NCI-H82 treated with DMSO at 0.1 percent for 48 hours (cell line): ENCODE data around the gene MB.
"Not testable (repeated sequence)": the region's sequence is repeated elsewhere in the genome, so short reads cannot be mapped to it uniquely, and the experiment has no call there.

Experiments used
- DNase-seq: peaks from one replicate; lab custom pipeline; 2025; ENCODE audit not compliant: unreplicated experiment; lab: John Stamatoyannopoulos, UW

The MB gene

DNA sequence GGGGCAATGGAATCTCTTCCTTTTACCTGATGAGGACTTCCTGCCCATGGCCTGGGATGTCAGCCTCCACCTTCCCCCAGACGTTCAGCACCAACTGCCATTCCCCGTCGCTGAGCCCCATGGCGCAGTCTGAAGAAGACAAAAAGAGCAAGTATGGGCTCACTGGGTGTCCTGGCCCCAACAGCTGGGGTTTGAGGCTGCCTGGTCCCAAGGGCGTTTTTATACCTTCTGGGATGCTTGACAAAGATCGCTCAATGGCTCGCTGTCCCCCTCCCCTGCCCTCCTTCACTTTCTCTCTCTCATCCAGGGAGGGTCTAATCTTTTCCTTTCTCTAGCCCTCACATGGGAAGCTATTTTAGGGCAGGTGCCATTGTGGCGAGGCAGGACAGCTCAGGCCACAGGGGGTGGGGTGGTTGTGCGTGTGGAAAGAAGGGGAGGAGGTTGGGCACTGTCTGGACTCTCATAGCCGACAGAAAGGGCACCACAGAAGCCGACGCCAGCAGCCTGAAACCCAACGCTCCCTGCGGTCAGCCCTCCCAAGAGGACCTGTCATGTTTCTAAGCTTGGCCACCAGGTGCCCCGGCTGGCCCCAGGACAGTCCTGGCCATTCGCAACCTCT lies at the start of gene MB:
MB (minus strand) TSS at position 193 of the 619 bp plus-strand sequence; CDS start at position 121, 72 bp downstream.
- DNase-seq, result no peak

DNA sequence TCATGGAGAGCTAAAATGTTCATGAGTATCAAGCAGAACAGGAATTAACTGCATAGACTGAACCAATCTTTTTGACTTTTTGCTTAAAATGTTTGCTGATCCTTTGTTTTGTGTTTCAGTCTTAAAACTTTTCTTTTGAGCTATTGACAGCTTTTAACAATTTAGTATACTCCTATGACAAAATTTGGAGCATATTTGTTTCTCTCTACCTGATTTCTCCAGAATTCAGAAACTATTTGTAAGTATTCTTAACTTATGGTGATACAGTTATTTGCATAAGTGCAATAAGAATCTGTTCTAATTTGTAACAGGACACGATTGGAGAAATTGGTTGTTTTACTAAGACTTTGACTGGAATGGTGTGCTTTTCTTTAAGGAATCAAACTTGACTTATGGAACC lies 49.6 kb upstream of the MB start:
- DNase-seq, result not testable (repeated sequence)

DNA sequence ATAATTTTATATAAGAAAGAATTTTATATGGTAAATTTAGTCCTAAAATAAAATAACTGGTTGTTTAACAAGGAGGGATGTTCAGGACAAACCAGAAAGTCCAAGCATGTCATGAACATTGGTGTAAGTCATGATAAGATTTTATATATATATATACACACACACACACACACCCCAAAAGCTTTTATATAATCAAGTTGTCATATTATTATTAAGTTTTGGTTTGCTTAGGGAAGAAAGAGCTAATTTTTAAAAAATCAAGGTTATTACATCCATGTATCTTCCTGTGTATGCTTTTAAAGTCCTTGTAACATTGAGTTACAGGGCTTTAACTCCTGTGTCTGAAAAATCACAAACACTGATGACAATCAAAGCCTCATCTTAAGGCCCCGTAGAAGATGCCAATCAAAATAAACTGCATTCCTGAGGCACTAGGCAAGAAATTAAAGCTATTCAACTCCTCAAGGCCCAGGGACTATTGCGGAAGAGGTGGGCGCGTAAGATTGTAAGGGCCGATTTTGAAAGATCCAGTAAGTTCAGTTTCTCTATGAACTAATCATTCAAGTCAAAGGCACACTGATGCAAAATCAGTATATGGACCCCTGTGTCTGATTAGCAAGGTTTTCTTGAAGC lies 47.9 kb upstream of the MB start:
- no peak for DNase-seq

DNA sequence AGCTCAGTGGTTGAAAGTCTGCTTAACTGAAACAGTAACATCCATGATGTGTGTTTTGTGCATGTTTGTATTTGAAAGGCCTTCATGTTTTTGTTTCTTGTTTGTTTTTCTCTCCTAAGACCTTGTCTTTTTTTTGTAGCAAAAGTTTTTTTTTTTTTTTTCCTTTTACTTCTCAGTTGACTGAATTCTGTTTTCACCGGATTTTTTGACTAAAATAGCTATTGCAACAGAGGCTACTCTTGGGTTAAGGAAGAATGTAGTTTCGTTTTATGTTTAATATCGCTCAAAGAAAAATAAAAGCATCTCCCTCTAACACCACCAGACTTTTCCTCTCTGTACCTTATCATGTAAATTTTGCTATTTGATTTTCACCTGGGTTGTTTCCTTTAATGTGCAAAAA lies 46.2 kb upstream of the MB start:
- DNase-seq, result no peak

DNA sequence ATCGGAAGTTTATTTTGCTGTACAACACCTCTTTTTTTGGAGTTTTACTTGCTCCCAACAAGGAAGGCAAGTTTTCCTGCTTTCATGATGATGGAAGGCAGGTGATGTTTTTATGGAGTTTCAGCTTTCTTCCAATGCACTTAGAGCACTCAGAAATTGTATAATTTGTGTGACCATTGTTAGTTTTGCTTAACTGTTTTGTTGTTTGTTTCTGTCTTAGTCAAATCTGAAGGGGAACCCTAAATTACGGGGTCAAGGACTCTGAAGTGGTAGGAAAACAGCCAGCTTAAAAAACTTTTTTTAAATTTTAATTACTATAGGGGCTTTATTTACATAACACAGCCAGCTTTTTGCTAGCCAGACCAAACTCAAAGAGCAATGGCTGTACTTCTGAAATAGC lies 45.8 kb upstream of the MB start:
- DNase-seq, result no peak

DNA sequence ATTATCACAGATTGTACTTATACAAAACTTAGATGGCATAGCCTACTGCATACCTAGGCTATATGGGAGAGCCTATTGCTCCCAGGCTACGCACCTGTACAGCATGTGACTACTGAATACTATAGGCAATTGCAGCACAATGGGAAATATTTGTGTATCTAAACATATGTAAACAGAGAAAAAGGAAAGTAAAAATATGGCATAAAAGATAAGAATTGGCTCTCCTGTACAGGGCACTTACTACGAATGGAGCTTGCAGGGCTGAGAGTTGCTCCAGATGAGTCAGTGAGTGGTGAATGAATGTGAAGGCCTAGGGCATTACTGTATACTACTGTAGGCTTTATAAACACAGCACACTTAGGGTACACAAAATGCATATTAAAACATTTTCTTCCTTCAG lies 44.3 kb upstream of the MB start:
- DNase-seq, result no peak

DNA sequence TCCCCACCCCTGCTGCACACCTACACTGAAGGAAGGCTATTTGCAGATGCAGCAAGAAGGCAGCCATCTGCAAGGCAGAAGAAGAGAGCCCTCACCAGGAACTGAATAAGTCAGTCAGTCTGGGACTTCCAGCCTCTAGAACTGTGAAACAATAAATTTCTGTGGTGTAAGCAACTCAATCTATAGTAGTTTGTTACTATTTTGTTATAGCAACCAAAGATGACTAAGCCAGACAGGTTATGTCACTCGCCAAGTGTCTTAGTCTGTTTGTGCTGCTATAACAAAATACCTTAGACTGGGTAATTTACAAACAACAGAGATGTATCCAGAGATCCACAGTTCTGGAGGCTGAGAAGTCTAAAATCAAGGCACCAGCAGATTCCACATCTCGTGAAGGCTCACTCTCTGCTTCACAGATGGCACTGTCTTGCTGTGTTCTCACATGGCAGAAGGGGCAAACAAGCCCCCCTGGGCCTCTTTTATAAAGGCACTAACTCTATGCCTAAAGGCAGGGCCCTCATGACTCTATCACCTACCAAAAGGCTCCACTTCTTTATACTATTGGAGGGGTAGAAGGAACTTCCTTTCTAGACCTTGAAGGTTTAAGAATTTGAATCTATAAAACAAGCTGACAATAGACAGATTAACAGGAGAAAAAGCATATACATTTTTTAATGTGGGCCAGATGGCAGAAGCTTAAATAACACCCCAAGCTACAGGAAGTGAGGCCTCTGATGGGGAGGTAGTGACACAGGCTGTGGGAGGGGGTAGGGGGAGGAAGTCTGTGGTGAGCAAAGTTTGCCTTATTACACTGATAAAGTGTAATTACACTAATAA lies 43.4 kb upstream of the MB start:
- no peak for DNase-seq

DNA sequence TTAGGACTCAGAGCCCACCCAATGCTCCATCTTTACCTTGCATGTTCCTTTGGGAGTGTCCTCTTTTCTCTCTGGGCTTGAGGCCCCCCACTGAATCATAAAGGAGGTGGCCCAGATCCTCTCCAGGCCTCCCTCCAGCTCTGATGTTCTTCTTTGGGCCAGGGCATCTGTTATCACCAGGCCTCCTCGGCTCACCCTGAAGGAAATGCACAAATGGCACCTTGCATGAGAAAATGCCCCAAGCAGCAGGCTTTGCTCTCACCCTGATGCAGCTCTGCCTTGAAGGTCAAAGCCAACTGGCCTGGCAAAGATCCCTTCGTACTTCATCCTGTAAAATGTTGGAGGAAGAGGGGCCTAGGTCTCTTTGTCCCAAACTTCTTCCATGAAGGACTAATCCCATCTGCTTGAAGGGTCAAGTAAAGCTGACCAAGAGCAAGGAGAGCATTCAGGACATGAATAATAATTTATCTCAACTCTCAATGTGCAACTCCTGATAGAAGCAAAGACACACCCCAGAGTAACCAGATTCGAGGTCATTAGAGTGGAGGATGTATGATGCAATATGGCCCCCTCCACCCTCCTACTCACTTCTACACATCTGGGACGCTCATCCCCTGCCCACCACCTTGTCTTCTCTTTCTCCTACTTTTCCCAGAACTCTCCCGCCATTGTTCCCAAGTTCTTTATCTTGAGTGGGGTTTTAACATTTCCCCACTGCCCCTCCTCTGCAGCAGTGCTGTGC lies 40.6 kb upstream of the MB start:
- no peak for DNase-seq

DNA sequence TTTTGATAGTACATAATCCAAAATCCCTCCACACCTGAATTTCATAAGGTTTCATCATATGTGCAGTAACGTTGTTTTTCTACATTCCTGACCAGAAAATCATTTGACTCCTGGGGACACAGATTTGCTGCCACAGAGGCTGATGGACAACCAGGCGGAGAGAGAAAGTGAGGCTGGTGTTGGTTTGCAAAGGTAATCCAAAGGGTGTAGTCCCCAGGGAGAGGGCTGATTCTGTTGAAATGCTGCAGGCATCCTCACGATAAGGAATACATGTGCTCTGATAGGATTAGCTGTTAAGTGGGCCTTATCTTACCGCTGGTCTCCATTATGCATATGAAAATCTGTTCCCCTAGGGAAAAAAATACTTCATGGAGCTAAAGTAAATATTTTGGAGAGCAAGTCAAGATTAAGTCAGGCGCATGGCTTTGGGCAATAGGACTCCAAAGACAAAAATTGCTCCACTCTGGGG lies 39.2 kb upstream of the MB start:
- peak; percentile 78 for DNase-seq

DNA sequence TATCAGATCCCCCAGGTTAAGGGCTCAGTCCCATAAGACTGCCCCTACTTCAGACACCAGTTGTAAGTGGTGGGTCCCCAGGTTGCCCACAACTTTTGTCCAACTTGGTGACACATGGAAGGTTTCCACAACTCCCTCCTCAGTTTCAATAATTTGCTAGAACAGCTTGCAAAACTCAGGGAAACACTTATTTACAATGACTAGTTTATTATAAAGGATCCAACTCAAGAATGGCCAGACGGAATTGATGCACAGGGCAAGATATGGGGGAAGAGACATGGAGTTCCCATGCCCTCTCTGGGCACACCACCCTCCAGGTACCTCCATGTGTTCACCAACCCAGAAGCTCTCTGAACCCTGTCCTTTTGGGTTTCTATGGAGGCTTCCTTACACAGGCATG lies 36.7 kb upstream of the MB start:
- DNase-seq, result no peak

DNA sequence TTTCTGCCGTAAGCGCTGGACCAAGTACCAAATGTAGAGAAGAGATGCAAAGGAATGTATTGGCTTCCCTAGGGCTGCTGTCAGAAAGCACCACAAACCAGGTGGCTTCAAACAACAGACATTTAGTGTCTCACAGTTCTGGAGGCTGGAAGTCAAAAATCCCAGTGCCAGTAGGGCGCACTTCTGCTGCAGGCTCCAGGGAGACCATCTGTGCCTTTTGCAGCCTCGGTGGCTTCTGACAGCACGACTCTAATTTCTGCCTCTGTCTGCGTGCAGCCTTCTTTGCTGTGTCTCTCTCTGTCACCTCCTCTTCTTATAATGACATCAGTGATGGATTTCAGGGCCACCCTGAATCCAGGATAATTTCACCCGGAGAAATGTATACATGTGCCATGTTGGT lies 34.0 kb upstream of the MB start:
- DNase-seq, result no peak

DNA sequence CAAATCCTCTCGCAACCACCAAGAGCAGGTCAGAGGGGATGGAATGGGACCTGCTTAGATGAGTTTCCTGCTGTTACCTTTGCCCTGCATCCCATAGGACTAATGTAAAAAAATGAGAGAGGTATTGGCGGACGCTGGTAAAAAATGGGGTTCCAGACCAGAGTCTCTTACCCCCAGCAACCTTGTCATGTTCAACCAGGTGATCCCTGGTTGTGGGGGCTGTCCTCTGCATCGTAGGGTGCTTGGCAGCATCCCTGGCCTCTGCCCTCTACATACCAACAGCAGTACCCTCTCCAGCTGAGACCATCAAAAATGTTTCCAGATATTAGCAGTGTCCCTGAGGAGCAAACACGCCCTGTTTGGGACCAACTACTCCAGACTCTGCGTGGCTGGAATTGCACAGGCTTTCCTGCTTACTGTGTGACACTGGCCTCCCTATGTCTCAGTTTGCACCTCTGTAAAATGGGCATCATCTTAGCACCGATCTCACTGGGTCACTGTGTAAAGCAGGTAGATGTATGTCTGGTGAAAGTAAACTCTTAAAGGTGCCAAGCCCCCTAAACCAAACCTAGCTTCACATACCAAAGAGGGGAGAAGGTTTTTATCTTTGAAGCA lies 32.6 kb upstream of the MB start:
- no peak for DNase-seq

DNA sequence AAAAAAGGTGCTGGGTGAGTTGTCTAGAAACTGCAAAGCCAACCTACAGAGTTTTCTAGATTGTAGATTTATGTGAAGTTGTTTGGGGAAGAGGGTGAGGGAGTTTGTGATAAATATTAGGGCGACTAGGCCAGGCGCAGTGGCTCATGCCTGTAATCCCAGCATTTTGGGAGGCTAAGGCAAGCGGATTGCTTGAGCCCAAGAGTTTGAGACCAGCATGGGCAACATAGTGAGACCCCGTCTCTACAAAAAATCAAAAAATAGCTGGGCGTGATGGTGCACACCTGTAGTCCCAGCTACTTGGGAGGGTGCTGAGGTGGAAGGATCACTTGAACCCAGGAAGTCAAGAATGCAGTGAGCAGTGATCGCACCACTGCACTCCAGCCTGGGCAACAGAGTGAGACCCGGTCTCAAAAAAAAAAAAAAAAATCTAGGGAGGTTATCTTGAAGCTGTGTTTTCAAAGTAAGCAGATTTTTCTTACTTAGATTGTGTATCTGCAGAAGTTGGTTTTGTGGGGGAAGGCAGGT lies 32.0 kb upstream of the MB start:
- no peak for DNase-seq

DNA sequence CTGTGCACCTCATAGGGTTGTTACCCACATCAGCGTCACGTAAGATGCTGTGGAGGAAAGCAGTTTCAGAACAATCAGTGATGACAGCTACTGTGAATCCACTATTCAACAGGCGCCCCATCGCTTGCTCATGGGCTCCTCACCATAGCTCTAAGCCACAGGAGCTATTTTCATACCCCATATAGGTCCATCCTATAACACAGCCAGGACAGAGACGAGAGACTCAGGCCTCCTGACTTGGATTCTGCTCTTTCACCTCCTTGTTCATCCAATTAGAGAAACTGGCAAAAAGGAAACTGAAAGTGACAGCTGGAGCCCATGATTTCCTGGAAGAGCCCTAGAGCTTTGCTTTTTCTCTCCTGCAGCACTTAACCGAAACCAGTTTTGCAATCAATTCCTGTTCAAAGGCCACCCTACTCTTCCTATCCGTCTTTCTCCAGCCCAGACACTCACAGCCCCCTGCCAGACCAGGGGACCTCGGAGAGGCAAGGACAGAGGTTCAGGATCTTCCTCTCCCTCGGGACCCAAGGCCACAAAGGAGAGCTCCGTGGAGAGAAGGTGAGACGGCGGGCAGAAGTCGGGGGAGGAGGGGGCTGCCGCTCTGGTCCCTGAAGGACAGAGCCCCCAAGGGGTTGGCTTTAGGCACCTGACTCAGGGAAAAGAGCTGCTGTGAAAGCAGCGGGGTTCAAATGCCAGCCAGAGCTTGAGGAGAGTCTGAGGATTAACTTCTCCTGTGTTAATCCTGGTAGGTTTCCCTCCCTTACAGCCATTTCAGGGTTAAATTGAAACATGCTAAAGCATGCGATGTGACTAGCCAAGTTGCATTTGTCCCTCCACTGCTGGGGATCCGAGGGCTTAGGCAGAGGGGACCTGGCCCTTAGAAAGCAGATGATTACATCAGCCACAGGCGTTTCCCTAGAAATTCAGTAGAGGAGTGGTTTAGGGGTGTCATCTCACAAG lies 31.2 kb upstream of the MB start, which contains the start of gene APOL6:
APOL6 (plus strand) TSS at position 381 of the 960 bp plus-strand sequence. CDS start 7,980 bp downstream, outside the sequence.
- peak; percentile 52 for DNase-seq

DNA sequence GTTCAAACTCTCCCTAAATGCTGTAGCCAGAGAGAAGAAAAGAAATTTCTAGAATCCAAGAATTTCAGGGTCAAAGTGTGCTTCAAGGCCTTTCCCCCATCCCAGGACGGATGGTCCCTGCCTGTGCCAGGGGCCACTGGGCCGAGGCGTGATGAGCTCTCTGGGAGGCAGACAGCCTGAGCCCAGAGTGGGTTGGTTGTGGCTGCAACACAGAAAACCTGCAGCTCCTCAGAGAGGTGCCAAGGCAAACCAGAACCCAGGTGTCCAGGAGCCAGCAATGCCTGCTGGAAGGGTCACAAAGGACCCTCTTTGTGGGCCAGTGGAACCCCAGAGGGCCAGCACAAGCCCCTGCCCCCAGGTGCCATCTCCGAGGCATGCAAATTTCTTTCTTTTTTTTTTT lies 28.5 kb upstream of the MB start:
- no peak for DNase-seq

DNA sequence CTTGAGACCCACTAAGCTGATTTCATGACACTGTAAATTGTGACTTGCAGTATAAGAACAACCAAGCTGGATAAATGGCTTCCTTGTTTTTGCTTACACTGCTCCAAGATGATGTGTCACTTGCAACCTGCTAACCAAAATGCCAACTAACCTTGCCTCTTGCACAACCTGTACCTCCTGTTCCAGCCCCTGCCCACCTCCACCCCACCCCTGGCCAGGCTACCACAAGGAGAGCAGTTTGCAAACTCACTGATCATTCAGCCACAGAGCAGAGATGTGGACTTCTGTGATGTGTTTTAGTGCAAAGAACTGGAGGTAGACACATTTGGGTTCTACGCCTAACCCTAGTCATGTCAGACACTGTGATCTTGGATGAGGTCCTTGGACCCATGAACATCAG lies 26.9 kb upstream of the MB start:
- DNase-seq, result no peak

DNA sequence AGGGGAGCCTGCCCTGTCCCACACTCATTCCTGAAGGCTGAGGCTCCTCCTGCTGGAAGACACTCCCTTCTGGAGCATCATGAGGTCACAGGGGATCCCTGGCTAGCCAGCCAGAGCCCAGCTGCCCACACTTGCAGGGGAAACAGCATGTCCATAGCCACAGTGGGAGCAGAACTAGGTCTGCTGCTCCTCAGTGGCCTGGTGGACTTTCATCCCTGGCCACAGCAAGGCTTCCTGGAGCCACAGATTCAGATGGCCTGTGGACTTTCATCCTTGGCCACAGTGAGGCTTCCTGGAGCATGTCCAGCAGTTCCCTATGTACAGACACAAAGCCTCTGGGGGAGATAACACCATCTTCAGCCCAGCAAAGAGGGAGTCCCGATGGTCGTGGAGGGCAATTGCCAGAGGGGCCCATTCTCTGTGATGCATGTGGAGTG lies 25.2 kb upstream of the MB start:
- no peak for DNase-seq

DNA sequence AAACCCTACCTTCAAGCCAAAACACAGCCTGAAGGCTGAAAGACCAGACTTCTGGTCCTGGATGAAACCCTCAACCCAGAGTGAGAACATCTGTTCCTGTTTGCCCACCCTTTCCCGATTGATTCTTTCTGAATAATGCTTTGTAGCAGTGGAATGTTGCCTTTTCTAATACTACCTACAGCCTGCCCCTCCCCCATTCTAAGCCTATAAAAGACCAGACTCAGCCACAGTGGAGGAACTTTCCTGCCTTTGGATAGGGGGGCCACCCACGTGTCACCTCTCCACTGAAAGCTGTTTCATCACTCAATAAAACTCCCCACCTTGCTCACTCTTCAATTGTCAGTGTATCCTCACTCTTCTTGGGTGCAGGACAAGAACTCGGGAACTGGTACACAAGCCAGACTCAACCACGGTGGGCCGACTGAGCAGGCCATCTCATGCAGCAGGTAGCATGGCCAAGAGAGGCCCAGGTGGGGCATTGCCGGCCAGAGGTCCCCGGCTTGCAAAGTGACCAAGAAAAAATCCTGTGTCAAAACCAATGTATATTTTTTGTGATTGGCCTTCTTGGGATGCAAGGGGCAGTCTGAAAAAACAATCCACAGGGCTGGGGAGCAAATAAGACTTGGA lies 24.5 kb upstream of the MB start:
- DNase-seq, result no peak

DNA sequence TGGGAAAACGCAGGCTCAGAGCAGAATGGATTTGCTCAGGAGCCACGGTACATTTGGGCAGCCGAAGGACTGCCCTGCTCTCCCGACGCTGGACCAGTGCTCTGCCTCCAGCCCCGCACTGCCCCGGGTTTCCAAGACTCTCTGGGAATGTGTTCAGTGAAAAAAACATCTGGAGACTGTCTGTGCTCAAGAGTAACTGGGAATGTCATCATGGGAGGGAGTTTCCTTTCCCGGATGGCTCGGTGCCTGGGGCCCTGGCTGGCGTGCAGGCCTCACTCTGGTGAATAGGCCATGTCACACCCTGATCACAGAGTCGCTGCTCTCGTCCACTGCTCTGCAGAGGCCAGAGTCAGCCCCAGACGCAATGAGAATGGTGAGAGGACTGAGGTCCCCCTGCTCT lies 21.3 kb upstream of the MB start:
- no peak for DNase-seq
